Esophagus squamous epithelium (tissue), 4 donors: Measurements from ENCODE around the gene GPA33.

Source experiments
- CTCF ChIP-seq, 6 experiments: fragments of 450-650 bp in 4 of 6; fragments of 200-600 bp in 2 of 6; sonication (generic) in 2 of 6; IDR thresholded peaks; one replicate each; pipeline ENCODE4 v1.5.1; 2016 to 2019; ENCODE audit warnings: antibody characterized with exemption in 6 of 6, mild to moderate bottlenecking in 4 of 6, moderate library complexity in 4 of 6
- POLR2A ChIP-seq, 4 donors: fragments of 450-650 bp; IDR thresholded peaks; one replicate each; pipeline ENCODE4 v1.6.1; 2017; ENCODE audit warnings: antibody characterized with exemption in 4 of 4, mild to moderate bottlenecking in 4 of 4, moderate library complexity in 3 of 4

- TF ChIP-seq POLR2A (IDR thresholded peaks at IDR 0.05), result no peak
- TF ChIP-seq CTCF (IDR thresholded peaks at IDR 0.05), result no peak
These were observed 36.6 kb upstream of the GPA33 start for GRCh38 chr1:167126811-167127210.
